OCI-M2 (cell line): ENCODE data around the gene TAB2.
"Not testable (repeated sequence)": the region's sequence is repeated elsewhere in the genome, so short reads cannot be mapped to it uniquely, and the experiment has no call there.

Source experiments
- DNase-seq: peaks from one replicate; lab custom pipeline; 2025; ENCODE audit not compliant: unreplicated experiment; lab: John Stamatoyannopoulos, UW

The TAB2 gene

DNA sequence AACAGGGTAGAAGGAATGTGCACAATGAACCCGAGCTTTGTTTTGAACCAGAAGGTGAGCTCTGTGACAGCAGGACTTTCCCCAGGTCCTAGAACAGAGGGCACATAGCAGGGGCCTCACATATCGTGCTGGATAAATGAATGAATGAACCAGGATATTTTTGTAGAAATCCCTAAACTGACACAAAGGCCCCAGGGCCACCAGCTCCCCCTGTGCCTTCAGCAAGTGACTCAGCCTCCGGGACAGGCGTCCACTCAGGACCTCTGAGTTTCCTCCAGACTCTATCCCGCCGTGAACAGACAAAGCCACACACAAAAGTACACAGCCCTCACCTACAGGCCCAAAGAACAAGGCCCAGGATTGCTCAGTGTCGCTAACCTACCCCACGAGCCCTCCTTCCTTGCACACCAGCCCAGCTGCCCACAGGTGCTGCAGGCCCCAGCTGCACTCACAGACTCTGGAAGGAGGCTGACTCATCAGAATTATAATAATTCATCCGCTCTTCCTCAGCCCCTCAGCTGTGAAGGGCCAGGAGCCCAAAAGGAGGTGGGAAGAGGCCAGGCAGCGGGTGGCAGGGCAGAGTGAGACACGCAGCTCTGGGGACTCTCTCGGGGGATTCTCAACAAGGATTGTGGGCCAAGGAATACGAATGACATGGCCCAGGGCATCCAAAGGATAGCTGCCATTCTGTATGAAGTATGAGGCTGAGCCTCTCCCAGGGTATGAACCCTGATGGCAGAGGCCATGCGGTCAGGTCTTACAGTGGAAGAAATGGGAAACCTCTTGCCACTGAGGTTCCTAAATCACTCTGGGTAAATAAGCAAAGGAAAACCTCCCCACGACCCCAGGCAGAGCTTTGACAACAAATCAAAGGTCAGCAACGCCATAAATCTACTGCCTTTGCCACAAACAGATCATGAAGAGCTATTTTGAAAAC is 123.5 kb downstream of the TAB2 start:
- no peak for DNase-seq

DNA sequence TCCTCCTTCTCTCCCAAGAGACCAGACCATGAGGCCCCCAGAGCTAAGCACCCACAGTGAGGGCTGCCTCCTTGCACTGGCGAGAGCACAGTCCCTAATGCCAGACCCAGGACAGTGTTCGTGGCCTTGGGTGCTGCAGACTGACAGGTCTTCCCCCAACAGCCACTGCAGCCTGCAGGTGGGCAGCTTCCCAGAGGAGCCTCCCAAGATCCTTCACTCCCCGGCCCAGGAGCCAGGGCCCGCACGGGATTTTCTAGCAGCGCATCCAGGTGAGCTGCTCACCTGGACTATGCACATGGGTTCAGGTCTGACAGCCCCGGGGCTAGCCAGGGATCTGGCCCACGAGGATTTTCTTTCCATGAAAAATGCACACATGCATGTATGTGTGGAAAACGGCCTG is 124.2 kb downstream of the TAB2 start:
- no peak for DNase-seq

DNA sequence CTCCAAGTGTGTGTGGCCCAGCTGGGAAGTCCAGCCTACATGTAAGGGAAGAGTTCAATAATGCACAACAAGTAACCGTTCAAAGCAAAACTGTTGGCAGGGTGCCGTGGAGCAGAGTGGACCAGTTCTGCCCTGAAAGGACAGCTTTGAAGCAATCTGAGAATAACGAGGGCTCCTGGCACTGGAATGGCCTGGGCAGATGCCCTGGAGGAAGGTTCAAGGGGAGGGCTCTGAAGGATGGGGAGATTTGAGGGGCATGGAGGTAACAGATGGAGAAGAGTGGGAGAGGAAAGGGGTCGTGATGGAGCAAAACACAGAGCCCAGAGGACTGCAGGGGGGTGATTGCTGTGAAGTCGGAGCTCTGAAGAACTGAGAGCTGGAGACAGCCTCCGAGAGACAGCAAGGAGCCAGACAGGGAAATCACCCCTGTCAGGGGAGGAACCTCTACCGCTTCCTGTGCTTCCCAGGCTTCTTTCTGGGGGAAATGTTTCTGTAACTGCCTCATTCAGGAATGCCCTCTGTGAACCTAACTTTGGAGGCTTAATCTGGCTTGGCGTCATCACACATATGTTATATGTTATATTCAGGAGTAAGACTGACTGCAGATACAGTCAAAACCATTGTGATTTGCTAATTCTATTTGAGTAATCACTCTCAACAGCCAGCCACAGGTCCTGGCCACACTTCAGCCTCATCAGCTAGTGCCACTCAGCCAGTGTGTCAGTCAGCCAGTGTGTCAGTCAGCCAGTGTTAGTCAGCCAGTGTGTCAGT is 126.1 kb downstream of the TAB2 start:
- no peak for DNase-seq

DNA sequence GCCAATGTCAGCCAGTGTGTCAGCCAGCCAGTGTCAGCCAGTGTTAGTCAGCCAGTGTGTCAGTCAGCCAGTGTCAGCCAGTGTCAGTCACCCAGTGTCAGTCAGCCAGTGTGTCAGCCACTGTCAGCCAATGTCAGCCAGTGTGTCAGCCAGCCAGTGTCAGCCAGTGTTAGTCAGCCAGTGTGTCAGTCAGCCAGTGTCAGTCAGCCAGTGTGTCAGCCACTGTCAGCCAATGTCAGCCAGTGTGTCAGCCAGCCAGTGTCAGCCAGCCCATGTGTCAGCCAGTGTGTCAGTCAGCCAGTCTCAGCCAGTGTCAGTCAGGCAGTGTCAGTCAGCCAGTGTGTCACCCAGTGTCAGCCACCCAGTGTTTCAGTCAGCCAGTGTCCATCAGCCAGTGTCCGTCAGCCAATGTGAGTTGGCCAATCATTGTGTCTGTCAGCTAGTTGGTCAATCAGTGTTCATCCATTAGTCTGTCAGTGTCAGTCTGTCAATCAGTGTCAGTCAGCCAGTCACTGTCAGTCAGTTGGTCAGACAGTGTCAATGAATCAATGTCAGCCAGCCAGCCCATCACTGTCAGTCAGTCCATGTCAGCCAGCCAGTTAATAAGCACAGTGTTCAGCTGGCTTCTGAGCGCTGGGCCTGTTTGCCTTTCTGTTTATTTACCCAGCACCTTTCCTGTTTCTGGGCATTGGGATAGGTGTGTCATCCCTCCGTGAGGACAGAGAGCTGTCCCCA is 127.0 kb downstream of the TAB2 start:
- not testable (repeated sequence) for DNase-seq

DNA sequence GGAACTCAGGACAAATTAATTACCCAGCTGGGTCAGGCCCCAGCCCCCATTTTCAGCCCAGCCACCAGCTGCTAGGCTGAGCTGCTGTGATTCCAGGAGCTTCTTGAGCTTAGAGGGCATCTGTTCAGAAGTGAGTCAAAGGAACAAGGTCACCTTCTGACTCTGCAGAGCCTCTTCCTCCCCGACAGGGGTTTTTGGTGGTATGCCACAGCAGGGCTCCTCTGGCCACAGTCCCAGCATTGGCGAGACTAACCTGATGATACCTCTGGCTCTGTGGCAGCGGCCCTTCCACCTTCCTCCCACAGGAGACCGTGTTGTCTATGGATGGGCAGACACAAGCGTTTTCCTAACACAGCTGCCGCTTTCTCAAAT is 127.6 kb downstream of the TAB2 start:
- DNase-seq, result no peak

DNA sequence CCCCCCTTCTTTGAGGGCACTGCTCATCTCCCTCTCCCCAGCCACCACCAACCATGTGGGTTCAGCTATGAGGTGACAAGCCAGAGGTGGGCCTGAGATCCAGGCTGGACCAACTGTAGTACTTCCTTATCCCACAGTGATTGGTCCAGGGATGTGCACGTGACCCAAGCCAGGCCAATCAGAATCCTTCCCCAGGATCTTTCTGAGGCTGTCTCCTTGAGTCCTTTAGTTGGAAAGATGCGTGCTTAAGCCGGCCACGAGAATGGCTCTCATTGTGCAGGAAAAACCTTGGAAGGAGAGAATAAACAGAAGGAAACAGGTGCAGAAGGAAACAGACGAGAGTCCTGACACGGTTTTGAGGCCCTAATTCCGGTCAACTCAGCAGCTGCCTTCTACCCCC is 128.1 kb downstream of the TAB2 start:
- DNase-seq, result no peak

DNA sequence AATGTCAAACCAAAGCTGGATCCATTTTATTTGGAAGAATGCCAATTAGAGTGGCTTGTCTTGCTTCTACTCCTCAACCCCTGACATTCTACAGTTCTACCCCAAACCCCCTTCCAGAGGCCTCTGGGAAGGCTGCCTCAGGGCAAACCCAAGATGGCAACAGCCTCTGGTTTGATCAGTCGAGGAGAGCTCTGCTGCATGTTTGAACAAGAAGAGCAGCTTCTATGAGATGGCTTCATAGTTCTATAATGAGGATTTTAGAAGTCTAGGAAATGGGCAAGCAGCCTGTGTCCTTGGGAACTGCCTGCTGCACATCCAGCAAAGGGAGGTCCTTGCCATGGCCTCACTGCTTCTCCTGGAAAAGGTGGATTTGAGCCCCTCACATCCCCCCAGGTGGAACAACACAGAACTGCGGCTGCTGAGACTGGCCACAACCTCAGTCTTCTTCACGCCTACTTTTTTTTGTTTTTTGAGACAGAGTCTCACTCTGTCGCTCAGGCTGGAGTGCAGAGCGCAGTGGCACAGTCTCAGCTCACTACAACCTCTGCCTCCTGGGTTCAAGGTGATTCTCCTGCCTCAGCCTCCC is 129.4 kb downstream of the TAB2 start:
- DNase-seq, result no peak

DNA sequence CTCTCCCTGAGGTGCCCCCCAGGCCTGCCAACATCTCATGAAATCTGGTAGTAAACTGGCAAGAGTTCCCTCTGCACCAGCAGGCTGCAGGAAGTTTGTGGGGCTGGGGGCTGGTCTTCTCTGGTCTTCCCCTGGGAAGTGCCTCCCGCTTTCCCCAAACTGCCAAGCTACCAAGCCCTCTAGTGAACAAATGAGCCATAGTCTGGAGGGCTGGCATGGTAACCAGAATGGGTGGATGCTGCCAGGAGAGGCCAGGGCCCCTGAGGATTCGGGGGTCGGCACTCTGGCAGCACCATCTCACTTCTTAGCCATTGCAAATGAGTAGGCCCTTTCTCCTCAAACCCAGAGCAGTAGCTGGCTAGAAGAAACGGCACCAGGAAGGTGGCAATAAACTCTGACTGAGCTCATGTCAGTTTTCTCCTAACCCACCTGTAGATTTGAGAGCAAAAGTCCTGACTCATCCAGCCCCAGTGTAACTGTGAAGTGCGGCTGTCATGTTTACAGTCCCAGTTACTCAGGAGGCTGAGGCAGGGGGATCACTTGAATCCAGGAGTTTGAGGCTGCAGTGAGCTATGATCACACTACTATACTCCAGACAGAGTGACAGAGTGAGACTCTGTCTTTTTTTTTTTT is 131.4 kb downstream of the TAB2 start:
- no peak for DNase-seq

DNA sequence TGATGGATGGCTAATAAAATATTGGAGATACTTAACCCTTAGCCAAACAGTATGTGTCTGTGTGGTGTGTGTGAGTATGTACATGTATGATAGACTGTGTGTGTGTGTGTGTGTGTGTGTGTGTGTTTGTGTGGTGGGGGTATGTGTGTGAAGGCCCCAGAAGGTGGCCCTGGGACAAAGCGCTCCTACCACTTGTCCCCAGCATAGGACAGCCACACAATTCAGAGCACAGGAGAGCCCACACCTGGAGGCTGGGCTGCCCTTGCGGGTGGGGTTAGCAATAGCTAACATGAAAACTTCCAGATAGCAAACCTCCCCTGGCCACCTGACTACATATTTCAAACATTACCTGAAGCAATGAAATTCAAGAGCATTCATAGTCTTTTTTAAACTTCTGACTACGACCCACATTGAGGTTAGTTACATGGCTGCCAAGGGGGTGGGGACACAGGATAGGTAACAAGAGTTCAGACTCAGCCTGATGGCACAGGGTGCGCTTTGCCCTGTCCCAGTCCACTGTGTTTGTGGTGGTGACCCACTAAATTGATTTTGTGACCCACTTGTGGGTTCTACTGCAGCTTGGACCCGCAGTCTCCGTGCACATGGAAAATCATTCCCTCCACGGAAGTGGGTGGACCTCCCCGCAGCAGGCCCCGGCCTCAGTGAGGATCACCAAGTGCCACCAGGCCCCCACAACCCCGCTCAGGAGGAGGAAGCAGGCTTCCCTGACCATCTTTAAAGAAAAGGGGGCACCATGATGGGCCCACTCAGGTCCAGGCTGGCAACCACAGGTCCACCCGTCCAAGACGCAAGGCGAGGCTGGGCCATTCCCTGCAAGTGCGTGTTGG is 132.5 kb downstream of the TAB2 start:
- DNase-seq, result no peak

DNA sequence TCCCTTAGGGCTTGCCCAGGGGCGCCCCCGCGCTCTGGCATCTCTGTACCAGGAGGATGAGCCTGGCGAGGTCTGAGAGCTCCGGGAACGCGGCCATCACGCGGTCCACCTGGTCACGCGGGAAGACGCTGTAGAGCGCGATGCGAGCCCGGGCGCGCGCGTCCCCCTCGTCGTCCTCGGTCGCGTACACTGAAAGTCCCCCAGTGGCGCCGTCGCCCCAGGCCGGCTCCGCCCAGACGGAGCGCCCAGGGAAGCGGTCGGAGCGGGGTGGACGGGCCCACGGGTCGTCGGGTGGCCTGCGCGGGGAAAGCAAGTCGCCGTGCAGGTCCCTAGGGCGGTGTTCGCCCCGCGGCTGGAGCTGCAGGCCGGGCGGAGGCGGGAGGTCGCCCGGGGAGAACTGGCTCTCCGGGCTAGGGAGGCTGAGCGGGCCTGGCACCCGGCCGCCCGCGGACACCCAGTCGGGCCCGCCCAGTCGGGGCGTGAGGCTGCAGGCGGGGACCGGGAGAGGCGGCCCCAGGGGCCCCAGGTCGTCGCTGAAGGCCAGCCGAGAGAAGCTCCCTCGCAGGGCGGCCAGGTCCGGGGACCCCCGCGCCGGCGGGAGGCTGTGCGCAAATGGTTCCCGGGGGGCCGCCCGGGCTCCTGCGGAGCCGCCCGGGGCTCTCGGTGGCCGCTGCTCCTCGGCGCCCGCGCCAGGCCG is 133.3 kb downstream of the TAB2 start:
- DNase-seq, result no peak

DNA sequence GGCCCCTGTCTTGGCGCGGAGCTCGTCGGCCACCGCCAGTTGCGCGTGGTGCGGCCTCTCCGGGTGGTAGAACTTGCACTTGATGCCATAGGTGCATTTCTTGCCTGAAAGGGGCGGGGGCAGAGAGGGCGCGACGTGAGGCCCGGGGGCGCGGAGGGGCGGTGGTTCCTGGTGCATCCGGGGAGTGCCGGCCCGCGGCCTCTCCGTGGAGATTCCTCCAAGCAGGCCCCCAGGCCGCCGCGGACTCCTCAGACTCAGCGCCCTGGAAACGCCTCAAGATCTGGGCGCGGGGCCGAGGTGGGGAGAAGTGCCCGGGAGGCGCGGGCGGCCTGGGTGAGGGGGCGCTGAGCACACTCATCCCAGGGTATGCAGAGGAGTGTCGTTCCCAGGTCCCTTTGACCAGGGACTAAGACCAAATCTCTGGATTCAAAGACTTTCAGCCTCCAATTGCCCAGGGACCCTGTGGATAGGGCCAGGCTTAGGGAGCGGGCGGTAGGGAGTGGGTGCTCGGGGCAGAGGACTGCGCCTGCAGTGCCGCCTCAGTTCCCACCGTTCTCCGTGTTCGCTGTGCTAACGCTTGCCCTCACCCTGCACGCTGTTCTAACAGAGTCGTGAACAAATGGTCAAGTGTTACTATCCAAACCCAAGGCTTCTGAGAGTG is 134.0 kb downstream of the TAB2 start:
- no peak for DNase-seq

DNA sequence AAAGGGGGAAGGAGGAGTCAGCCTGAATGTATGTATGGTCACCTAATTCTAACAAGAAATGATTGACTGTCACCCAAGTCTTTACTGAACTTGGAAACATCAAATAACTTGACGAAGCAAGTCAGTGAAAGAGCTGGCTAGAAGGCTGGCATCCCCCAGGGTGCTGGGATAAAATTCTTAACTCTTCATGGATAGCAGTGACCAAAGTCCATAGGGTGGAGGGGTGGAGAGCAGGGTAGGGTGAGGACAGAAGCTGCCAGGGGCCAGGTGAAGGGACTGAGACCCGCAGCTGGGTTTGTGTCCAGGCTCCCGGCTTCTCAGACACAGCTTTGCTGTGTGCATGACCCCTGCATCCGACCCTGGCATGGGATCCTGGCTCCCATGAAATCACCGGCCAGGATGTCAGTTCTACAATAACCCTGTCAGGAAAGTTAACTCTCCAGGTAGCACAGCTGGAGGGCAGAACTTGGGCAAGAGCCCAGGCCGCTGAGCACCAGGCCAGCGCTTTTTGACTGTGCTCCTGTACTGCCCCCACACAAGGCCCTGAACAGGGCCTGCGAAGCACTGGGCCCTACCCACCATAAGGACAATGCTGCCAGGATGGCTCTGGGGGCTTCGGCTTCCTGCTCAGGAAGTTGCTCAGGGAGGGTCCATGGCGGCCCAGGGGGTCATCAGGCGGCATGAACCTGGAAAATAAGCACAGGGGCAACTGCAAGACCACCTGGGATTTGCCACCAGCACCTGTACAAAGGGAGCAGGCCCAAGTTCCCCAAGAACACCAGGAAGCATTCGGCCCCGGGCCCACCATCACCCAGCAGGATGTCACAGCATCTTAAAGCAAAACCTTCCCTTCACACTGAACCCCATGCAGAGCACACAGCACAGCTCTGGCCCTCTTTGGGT is 134.8 kb downstream of the TAB2 start:
- no peak for DNase-seq

DNA sequence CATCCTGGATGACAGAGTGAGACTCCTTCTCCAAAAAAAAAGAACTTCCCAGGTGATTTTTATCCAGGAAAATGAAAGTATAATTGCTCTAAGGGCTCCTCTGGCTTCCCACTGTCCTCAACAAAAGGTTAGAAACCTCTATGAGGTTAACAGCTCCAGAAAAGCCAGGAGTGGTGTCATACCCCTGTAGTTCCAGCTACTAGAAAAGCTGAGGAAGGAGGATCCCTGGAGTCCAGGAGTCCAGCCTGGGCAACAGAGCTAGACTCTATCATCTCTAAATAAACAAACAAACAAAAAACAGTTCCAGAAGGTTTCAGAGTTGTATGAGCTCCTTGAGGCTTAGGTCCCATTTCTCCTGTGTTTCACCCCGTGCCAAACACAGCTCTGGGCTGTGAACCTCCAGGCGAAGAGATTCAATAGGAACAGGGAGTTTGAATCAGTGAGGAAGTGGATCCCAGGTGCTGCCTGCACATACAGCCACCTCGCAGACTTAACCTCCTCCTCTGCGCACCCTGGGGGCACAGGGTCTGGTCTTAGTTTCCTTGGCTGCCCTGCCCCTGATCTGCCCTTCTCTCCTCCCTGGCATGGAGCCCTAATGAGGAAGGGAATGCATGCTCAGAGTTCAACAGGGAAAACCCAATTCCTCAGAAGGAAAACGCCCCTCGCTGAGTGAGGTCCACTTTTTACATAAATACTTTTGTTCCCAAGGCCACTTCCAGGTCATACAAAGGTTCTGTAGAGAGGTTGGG is 136.3 kb downstream of the TAB2 start:
- no peak for DNase-seq

DNA sequence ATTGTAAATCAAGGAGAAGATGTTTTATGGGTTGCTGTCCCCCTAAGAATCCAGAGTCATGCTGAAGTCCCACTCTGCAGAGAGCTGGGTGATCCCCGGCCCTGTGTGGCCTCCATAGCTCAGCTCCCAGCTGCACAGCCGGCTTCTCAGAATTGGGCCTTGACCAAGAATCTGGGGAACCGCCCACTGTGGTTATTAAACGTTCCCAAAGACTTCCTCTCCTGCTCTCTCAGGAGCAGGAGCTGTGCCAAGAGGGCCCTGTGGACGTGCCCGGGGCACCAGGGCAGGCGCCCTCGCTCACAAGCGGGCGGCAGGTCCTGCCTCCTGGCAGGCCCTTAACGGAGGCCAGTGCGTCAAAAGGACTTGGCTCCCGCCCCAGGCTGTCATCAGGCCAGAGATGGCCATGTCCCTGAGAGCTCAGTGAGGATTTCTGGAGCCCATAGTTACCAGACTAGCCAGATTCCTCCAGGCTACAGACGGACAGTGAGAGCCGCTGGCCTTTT is 136.9 kb downstream of the TAB2 start:
- no peak for DNase-seq

DNA sequence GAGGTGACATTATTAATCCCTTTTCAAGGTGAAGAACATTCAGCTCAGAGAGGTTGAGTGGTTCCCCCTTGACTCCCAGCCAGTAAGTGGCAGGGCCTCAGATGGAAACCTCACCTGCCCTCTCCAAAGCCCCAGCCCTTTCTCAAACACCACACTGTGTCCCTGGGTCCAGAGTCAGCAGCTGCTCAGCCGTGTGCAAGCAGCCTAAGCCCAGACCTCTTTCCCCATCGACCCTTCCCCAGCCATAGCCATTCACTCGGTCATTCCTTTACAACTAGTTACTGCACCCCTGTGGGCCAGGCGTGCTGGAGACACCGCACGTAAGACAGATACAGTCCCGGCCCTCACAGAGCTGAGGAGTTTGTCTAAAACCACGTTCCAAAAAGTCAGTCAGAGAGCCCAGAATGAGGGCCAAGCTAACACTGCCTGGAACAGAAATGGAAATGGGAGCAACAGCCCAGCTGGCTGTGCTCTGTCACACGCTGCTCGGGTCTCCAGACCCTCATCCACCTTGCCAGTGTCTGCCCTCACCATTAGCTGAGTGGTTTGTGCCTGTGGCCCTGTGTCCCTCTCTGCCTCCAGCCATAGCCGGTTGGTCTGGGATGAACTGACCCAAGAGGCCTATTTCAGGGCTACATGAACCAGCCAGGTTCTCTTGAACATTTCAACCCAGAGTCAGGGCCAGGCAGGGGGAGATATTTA is 137.7 kb downstream of the TAB2 start:
- no peak for DNase-seq

DNA sequence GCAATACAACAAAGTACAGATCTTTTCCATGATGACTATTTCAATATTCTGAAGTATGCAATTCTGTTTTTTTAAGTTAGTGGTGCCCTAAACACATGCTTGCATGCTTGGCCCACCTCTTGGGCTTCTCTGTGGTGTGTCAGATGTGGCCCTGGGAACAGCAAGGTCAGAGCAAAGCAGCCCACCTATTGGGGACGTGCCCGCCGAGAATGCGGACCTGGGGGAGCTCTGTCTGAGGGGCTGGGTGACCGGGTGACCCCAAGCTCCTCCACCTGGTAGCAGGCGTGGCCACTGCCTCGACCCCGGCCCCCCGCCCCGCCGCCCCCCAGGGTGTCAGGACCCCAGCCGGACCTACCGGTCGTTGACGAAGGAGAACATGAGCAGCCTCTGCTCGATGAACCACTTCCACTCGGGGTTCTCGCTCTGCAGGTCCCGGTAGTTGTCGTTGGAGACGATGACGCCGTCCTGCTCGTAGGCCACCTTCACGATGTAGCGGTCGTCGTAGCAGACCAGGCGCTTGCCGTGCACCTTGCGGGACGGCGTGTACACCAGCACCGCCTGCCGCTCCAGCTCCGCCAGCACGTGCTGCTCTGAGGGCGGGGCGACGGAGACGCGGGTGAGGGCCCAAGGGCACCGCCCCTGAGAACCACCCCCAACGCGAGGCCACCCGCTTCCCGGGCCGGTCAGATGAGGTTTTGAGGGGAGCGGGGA is 139.0 kb downstream of the TAB2 start:
- no peak for DNase-seq
